H1 (cell line): Measurements from ENCODE around the gene GTPBP1. TPM values are rescaled to one million over a fixed set of nuclear protein-coding genes. Genes with fewer than 3 reads are reported as not detected.

Experiments used
- polyA plus RNA-seq, 7 experiments: library from polyadenylated mRNA; depleted of rRNA in 3 of 7; stranded (reverse) in 5 of 7; unstranded in 2 of 7; fragments of >200 nt in 5 of 7; fragments of 200-250 nt in 2 of 7; gene quantifications; 1 replicate in 5 of 7; 2 replicates in 1 of 7; 4 replicates in 1 of 7; pipeline versions ENCODE4 v1.2.1 to v1.2.3, GENCODE V29; 2011 to 2013; ENCODE audit warnings: missing spikeins in 2 of 7, mixed read lengths in 2 of 7
- total RNA-seq: library from RNA; stranded (reverse); fragmentation: NEBNext Ultra II Directional; extraction: Animal tissue kit (Norgen Biotek cat#: 25700); gene quantifications from 2 replicates; pipeline ENCODE4 v1.2.1, GENCODE V29; 2021
- TF ChIP-seq, protein P1 (sequence below), 3 experiments: IDR thresholded peaks; 1 replicate in 2 of 3; 2 replicates in 1 of 3; pipeline versions ENCODE4 v1.5.1 to v1.6.1; 2011; ENCODE audit warnings: low read length in 3 of 3, mild to moderate bottlenecking in 3 of 3, inconsistent platforms in 2 of 3, low read depth in 1 of 3, moderate library complexity in 1 of 3; ENCODE audit not compliant: insufficient read depth in 1 of 3; ENCODE audit errors: control extremely low read depth in 1 of 3

The GTPBP1 gene
- total and polyA plus RNA-seq, 2 of the 8 experiments (the other 6 are each of a cell fraction or from before 2014, with no cell fraction given), result 53.1 to 91.8 TPM

DNA sequence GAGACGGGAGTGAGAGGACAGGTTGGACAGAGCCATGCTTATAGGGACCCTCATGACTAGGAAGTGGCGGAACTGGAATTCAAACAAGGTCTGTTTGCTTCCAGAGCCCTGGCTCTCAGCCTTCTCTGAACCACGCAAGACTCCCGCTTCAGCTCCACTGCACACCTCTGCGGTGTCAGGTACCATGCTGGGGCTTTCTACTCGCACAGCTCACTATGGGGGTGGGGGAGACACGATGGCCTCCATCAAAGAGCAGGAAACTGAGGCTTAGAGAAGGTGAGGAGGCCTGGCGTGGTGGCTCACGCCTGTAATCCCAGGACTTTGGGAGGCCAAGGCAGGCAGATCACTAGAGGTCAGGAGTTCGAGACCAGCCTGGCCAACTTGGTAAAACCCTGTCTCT is 35.8 kb downstream of the GTPBP1 start (continued):
- TF ChIP-seq, protein P1, sequence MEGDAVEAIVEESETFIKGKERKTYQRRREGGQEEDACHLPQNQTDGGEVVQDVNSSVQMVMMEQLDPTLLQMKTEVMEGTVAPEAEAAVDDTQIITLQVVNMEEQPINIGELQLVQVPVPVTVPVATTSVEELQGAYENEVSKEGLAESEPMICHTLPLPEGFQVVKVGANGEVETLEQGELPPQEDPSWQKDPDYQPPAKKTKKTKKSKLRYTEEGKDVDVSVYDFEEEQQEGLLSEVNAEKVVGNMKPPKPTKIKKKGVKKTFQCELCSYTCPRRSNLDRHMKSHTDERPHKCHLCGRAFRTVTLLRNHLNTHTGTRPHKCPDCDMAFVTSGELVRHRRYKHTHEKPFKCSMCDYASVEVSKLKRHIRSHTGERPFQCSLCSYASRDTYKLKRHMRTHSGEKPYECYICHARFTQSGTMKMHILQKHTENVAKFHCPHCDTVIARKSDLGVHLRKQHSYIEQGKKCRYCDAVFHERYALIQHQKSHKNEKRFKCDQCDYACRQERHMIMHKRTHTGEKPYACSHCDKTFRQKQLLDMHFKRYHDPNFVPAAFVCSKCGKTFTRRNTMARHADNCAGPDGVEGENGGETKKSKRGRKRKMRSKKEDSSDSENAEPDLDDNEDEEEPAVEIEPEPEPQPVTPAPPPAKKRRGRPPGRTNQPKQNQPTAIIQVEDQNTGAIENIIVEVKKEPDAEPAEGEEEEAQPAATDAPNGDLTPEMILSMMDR (IDR thresholded peaks at IDR 0.05; ENCODE audit: control extremely low read depth in 1 of 3, insufficient read depth in 1 of 3, low read depth in 1 of 3, low read length in 3 of 3), result no peak
